Measurements from ENCODE around the gene NID2. TPM values are rescaled to one million over a fixed set of nuclear protein-coding genes. Genes with fewer than 3 reads are reported as not detected.

NID2 gene
- 6.4 and 6.6 TPM in 2 replicates for total RNA-seq (2021)
- long read RNA-seq, full-length matches to known transcripts, result 4 of 10 reads
- long read RNA-seq, partial matches to known transcripts, result 1 of 10 reads
- long read RNA-seq, other reads (novel, unspliced or antisense), result 5 of 10 reads

GRCh38 chr14:52068615-52069306, at the start of gene NID2:
Gene NID2, minus strand, starts transcription at chr14:52069059. Its CDS starts 65 bp downstream, at chr14:52068994.
- Histone ChIP-seq H3K4me1 (ENCODE audit: insufficient read depth, low read length) (no peaks in the 10 kb centered on the region), H3K4me2 (ENCODE audit: insufficient read depth, insufficient read length, low read length) (peak within 1 kb of the TSS; percentile 67), H2BK15ac (ENCODE audit: low read depth, low read length) (no peak within 1 kb of the TSS), H2BK5ac (ENCODE audit: insufficient read length, low read length) (no peak within 1 kb of the TSS), H2AK5ac (ENCODE audit: insufficient read length, low read length) (no peak within 1 kb of the TSS), H4K8ac (replicated peaks; ENCODE audit: insufficient read length, low read depth, low read length) (no peak within 1 kb of the TSS), H4K5ac (ENCODE audit: insufficient read length, low read depth, low read length) (no peak within 1 kb of the TSS), H3K79me2 (ENCODE audit: insufficient read depth, low read length) (no peaks in the 10 kb centered on the region), H3K14ac (ENCODE audit: insufficient read depth, low read length) (0 out of 2 replicates have a peak within 1 kb of the TSS, but pooled peaks have one; percentile 77), H2BK20ac (ENCODE audit: low read depth, low read length, poor library complexity, severe bottlenecking) (no peak within 1 kb of the TSS), H2BK120ac (ENCODE audit: low read depth, low read length, poor library complexity, severe bottlenecking) (no peak within 1 kb of the TSS), H2BK12ac (ENCODE audit: insufficient read length, low read depth, low read length) (no peak within 1 kb of the TSS), H3K56ac (ENCODE audit: insufficient read length, low read depth, low read length) (no peak within 1 kb of the TSS), H4K20me1 (ENCODE audit: control insufficient read depth, insufficient read depth, insufficient read length) (no peaks in the 10 kb centered on the region), H3K18ac (ENCODE audit: insufficient read length, low read depth, low read length) (no peak within 1 kb of the TSS), H3K27ac (ENCODE audit: insufficient read length, low read depth, low read length) (no peak within 1 kb of the TSS), H3K23ac (ENCODE audit: insufficient read length, low read depth, low read length) (no peak within 1 kb of the TSS), H3K4ac (ENCODE audit: low read depth, low read length) (no peak within 1 kb of the TSS), H3K23me2 (ENCODE audit: insufficient read length, low read depth, low read length, poor library complexity, severe bottlenecking) (peaks cover 12% of the 10 kb centered on the region), H2AFZ (ENCODE audit: low read length) (no peak within 1 kb of the TSS), H3K9me3 (ENCODE audit: control insufficient read depth, low read depth, low read length) (no peaks in the 10 kb centered on the region), H4K91ac (ENCODE audit: insufficient read length, low read depth, low read length) (no peak within 1 kb of the TSS), H3K9ac (ENCODE audit: extremely low read depth, insufficient read length, low read length) (no peak within 1 kb of the TSS), H3K27me3 (ENCODE audit: insufficient read depth, low read length) (peaks cover 12% of the 10 kb centered on the region; the same call in 1 of the 2 replicates), H3K79me1 (ENCODE audit: insufficient read depth, low read depth, low read length, poor library complexity, severe bottlenecking) (no peaks in the 10 kb centered on the region), H3T11ph (ENCODE audit: low read length) (no peak within 1 kb of the TSS)
- WGBS (ENCODE audit: extremely low coverage, insufficient read length, low lambda C conversion rate), result no CpG with 5 or more reads among the region's 57 CpGs
- TF ChIP-seq CTCF (conservative IDR thresholded peaks at IDR 0.05), result no peak
- Mint-ChIP-seq H3K36me3 (ENCODE audit: insufficient read depth in 1 of 3, low read depth in 3 of 3) (no peaks in the 10 kb centered on the region), H3K4me3 (peak within 1 kb of the TSS; percentile 70 to 87), H3K27me3 (ENCODE audit: low read depth) (peaks cover 65% of the 10 kb centered on the region), H3K27ac (no peak within 1 kb of the TSS), H3K4me1 (peaks cover 17 to 25% of the 10 kb centered on the region in 2 experiments), H3K9me3 (no peaks in the 10 kb centered on the region; a peak in 1 of 5 replicates)
- peak; percentile 91 for DNase-seq

Measured in H9 (cell line).